H1 (cell line): ENCODE data around the gene CHI3L2. TPM values are rescaled to one million over a fixed set of nuclear protein-coding genes. Genes with fewer than 3 reads are reported as not detected.

Experiments used
- CBX5 ChIP-seq: fragments of 300-800, 300-1000 bp; sonication (generic); IDR thresholded peaks from 2 replicates; pipeline ENCODE4 v1.7.1; 2016; ENCODE audit warnings: antibody characterized with exemption, low read length, low read depth
- MAX ChIP-seq: IDR thresholded peaks from 2 replicates; pipeline ENCODE4 v1.6.1; 2012; ENCODE audit warnings: inconsistent platforms
- RAD21 ChIP-seq, 2 experiments: IDR thresholded peaks in 1 of 2; conservative IDR thresholded peaks in 1 of 2; 2 replicates each; pipeline ENCODE4 v1.6.1; 2011; ENCODE audit warnings: low read depth in 2 of 2, low read length in 2 of 2, improper control_type of control experiment in 1 of 2, inconsistent platforms in 1 of 2, mild to moderate bottlenecking in 1 of 2, moderate library complexity in 1 of 2
- TAF1 ChIP-seq: IDR thresholded peaks from 2 replicates; pipeline ENCODE4 v1.6.1; 2011; ENCODE audit warnings: mild to moderate bottlenecking, low read depth, low read length
- TBP ChIP-seq: IDR thresholded peaks from 2 replicates; pipeline ENCODE4 v1.6.1; 2011; ENCODE audit warnings: low read depth, low read length, improper control_type of control experiment
- polyA plus RNA-seq, 7 experiments: library from polyadenylated mRNA; depleted of rRNA in 3 of 7; stranded (reverse) in 5 of 7; unstranded in 2 of 7; fragments of >200 nt in 5 of 7; fragments of 200-250 nt in 2 of 7; gene quantifications; 1 replicate in 5 of 7; 2 replicates in 1 of 7; 4 replicates in 1 of 7; pipeline versions ENCODE4 v1.2.1 to v1.2.3, GENCODE V29; 2011 to 2013; ENCODE audit warnings: missing spikeins in 2 of 7, mixed read lengths in 2 of 7
- total RNA-seq: library from RNA; stranded (reverse); fragmentation: NEBNext Ultra II Directional; extraction: Animal tissue kit (Norgen Biotek cat#: 25700); gene quantifications from 2 replicates; pipeline ENCODE4 v1.2.1, GENCODE V29; 2021

Gene CHI3L2
- total and polyA plus RNA-seq, 2 of the 8 experiments (the other 6 are each of a cell fraction or from before 2014, with no cell fraction given) = not detected

GRCh38 chr1:111221276-111221632, 6.3 kb upstream of the CHI3L2 start (continued):
- no peak for TF ChIP-seq MAX
- no peak for TF ChIP-seq RAD21 (IDR thresholded peaks at IDR 0.05 in 1 of 2, conservative IDR thresholded peaks at IDR 0.05 in 1 of 2; ENCODE audit: low read depth in 2 of 2, low read length in 2 of 2)
- no peak for TF ChIP-seq TAF1
- TF ChIP-seq TBP = no peak
- TF ChIP-seq CBX5 = no peak
